NCI-H460 (cell line): Measurements from ENCODE around the gene SEC22B. TPM values are rescaled to one million over a fixed set of nuclear protein-coding genes. Genes with fewer than 3 reads are reported as not detected.
"Not testable (repeated sequence)": the region's sequence is repeated elsewhere in the genome, so short reads cannot be mapped to it uniquely, and the experiment has no call there.

Experiments
- DNase-seq: peaks from one replicate; pipeline ENCODE4 v3.0.0-alpha.2; 2016; ENCODE audit warnings: low read depth; ENCODE audit errors: extremely low read depth
- small RNA-seq, 2 experiments: library from RNA; depleted of rRNA; stranded (forward); fragments of <200 nt; gene quantifications; one replicate each; pipeline ENCODE3, GENCODE V24; 2014
- total RNA-seq: library from RNA; depleted of rRNA; stranded (reverse); fragments of >200 nt; shearing (Covaris generic); gene quantifications from 2 replicates; pipeline ENCODE4 v1.2.3, GENCODE V29; 2014; rRNA removed

SEC22B gene
- total RNA-seq, 1 experiment from 2014 or later = 27.1 TPM

DNA sequence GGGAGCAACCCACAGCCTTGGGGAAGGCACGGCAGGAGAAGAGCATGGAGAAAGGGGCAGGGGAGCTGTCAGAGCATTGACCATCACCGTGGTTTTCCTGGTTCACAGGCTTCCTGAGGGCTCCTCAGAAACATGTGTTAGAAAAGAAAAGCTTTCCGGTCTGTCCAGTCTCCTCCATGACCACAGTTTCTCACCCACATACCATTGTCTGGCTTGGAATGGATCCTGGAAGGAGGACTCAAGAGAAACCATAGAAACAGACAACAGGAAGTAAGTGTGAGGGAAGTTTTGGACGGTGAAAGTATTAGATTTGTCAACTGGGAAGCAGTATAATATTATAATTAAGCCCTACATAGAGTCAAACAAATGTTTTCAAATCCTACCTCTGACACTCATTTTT, 55.8 kb downstream of the SEC22B start:
- DNase-seq = not testable (repeated sequence)

DNA sequence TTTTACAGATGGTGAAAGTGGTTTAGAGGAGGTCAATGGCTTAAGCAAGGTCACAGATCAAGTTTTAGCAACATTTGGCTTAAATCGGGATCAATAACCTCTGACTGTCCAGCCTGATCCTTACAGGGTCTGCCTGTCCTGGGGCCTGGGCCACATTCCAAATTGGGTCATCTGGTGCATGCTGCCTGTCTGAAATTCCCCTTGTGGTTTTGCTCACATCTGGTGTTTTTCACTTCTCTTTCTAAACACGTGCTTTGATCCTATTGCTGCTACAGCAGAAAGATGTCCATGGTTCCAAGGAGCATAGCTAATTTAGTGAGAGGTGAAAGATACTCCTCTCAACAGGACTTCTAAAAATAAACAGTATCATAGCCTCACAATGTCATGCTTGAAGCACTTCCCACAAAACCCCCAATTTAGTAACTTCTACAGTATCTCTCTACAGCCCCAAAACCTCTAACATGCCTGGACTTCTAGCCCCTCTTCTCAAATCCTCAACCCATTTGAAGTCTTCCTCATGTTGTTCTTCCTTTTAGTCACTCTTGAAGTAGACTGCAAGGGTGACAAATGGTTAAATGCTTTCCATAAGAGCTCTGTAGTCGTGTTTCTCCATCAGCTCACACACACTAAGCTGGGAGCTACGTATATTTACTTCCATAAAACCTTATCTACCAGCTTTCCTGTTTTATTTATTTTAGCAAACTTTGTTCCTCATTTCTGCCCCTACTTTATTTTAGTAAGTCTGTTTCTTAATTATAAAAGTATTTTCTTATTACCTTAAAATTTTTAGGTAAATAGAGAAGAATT, 58.7 kb downstream of the SEC22B start:
- DNase-seq = not testable (repeated sequence)

DNA sequence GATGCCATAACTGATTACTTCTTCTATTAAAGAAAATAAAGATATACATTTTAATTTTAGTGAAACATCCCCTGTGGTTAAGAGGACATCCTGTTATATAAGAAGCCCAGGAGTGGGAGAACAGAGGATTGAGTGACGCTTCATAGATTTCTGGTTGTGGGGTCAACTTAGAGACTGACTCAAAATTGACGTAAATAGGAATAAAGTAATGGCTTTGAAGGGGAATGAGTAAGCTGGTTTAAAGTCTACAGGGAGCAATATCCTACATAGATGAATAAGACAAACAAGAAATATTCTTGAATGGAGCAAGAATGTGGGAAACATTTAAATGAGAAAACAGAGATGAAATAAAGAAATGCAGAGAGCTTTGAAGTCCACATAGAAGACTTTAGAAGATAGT, 60.2 kb downstream of the SEC22B start:
- not testable (repeated sequence) for DNase-seq

DNA sequence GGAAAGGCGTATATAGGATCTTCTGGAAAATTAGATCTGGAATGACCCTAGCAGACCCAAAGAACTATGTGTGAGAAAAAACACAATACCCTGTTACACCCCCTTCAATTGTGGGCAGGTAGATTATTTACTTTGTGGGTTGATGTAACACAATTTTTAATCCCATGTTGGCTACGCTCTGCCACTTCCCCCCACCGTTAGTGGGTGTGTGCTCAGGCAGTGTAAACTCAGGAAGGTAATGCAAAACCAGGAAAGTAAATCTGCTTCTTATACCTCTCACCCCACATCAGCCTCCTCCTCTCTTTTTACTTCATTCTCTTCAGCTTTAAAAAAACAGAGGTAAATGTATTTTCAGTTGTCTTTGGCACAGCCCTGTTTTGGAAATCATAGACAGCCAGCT, 63.2 kb downstream of the SEC22B start:
- DNase-seq = not testable (repeated sequence)

DNA sequence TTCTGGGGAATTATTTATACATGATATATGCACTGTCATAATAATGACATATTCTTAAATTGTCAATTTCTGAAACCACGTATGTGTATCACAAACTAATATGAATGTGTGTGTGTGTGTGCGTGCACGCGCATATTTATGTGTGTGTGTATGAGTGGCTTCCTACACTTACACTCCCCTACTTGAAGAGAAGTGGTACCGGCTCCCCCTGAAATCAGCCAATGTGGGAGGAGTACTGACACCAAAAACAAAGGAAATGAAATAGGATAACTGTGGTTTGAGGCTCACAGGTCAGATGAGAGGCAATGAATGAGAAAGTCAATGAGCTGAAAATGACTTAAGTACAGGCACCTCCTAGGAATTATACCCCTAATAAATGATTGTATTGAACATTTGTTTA, 64.1 kb downstream of the SEC22B start:
- not testable (repeated sequence) for DNase-seq

DNA sequence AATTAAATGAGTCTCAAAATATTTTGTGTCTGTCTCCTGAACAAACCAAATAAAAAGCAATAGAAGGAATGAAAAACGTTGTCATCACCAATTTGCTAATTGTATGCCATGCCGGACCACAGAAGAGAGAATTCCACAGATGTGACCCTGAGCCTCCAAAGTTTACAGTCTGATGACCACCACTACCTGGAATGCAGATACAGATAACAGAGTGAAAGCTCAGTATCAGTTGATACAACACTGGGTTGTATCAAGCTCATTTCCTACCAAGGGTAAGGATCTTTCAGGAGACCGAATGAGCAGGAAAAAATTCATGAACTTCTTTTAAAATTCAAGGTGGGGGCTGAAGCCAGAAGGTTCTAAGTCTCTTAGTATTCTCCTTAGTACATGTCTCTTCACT, 64.5 kb downstream of the SEC22B start:
- DNase-seq = not testable (repeated sequence)

DNA sequence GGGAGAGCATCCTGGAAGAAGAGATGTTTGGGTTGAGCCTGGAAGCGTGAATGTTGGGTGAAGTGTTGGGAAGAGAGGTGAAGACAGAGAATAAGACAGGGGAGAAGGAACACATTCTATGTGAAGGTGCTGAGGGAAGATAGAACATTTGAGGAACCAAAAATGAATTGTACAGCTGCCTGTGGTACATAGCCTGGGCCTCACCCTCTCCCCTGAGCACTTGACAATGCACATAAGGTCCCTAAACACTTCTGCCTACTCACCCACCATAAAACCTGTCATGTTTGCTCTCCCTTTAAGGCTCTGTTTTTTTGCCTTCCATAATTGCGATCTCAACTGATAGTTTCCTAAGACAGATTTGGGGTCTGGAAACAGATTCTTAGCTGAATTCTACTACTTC, 65.3 kb downstream of the SEC22B start:
- not testable (repeated sequence) for DNase-seq

DNA sequence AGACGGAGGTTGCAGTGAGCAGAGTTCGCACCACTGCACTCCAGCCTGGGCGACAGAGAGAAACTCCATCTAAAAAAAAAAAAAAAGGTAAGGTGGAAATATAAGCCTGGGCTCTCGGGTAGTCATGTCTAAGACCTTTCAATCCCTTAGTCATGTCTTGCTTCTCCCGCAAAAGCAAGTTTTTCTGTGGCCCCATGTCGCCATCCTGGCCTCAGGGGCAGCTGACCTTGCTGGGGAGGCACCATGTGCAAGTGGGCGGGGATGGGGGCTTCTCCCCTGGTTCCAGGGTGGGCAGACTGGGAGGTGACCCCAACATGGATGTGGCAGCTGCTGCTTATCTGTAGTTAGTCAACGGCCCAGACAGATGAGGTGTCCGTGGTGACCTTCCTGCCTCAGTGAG, 66.7 kb downstream of the SEC22B start:
- not testable (repeated sequence) for DNase-seq

DNA sequence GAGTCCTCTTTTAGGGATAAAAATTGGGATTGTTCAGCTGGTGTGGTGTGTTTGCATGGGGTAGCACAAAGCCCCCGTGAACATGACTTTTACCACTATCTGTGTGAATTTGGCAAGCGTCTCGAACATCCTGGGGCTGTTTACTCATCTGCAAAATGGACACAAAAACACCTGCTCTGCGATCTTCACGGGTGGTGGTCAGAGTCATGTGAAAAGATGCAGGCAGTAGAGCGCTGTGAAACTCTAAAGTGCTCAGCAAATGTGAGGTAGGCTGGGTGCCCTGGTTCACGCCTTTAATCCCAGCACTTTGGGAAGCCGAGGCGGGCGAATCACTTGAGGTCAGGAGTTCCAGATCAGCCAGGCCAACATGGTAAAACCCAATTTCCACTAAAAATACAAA, 67.1 kb downstream of the SEC22B start:
- not testable (repeated sequence) for DNase-seq

DNA sequence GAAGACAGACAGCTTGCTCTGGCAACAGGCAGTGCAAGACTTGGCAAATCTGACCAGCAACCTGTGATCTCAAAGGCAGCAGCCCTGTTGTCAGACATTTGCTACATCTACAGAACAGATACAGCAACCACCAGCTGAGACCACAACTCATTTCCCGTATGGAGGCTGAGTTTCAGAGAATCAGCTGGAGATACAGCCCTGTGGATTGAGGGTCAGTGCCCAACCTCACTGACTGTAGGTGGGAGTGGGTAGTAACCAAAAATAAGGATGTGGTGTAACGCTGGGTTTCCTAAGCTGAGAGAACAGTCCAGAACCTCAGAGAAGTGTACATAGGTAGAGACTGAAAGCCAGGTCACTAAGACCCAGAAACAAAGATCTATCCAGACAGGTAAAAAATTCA, 71.0 kb downstream of the SEC22B start:
- not testable (repeated sequence) for DNase-seq

DNA sequence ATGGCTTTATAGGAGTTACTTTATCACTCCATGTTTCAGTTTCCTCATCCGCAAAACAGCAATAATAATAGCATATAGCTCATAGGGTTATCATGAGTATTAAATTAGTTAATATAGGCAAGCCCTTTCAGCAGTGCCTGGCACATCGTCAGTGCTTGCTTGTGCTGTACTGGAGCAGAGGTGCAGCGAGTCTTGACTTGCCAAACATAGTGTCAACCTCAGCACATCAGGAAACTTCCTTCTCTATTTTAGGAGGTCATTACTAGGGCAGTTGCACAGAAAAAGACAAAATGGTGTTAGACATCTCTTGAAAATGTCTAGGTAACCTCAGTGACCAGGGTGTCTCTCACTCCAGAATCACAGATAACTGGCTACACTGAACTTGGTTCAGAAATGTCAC, 72.6 kb downstream of the SEC22B start:
- DNase-seq = not testable (repeated sequence)

DNA sequence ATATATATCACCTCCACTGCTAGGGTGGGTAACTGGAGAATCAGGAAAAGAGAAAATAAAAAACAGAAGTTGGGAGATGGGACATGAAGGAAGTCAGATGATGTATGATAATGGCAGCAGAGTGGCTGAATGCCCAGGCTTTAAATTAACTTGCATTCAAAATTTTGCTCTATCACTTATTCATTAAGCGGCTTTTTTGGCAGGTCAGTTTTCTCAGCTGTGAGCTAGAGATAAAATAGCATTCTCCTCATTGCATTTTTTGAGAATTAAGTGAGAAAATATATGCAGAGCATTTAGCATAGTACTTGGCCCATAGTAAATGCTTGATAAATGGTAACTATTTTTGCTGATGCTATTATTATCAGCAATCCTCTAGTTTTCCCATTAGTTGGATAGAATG, 74.7 kb downstream of the SEC22B start:
- DNase-seq = not testable (repeated sequence)

Small RNA genes lying within 50 kb of the gene (small RNA-seq; reads per million reads assigned to genes)
- gene RNU6-465P = 0 reads per million in 2 experiments

Other genes starting within 250 kb of the SEC22B start
- gene NOTCH2, start 106.9 kb downstream of the SEC22B start, total RNA-seq = 24.4 and 25.0 TPM in 2 replicates
- 7.5 and 7.9 TPM in 2 replicates for gene NBPF8, start 238.5 kb upstream of the SEC22B start, total RNA-seq